ENCODE measurements around the gene NDRG2. TPM values are rescaled to one million over a fixed set of nuclear protein-coding genes. Genes with fewer than 3 reads are reported as not detected.

The NDRG2 gene
- total and polyA plus RNA-seq, 8 donors: 61.3 to 418 (median 107) TPM

DNA sequence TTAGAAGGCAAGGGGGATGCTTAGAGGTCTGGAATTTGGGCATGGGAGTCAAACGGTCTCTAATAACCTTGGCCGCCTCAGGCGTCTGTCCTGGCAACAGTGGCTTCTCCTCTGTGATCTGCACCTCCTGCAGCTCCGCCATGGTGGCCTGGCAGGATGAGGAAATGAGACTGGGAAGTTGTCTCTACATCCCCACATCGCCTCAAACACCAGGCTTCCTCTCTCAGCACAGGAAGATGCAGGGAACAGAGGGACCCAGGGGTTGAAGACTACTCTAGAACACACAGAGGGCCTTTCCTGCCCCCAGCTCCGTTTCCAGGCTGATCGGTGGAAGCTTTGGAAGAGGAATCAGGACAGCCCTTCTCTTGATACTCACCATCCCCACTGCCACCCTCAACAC is 1.7 kb downstream of the NDRG2 start:
- H3K27ac ChIP-seq: peak overlapping the region in 4 of 5 donors; percentile 82 to 91 (median 88)
- 44 to 68% (median 64%) methylated on average over 7 of the region's 7 CpGs for WGBS, 5 donors
- peak overlapping the region; percentile 83 to 90 (median 86) for H3K4me3 ChIP-seq
- no peaks in the 10 kb centered on the region for H3K9me3 ChIP-seq
- peaks cover 12 to 63% (median 39%) of the 10 kb centered on the region in 4 donors for H3K4me1 ChIP-seq
- DNase-seq: no peak
- TF ChIP-seq POLR2AphosphoS5 (IDR thresholded peaks at IDR 0.05) (no peak), POLR2A (IDR thresholded peaks at IDR 0.05) (no peak), EP300 (IDR thresholded peaks at IDR 0.05) (no peak)
- TF ChIP-seq, protein P1, sequence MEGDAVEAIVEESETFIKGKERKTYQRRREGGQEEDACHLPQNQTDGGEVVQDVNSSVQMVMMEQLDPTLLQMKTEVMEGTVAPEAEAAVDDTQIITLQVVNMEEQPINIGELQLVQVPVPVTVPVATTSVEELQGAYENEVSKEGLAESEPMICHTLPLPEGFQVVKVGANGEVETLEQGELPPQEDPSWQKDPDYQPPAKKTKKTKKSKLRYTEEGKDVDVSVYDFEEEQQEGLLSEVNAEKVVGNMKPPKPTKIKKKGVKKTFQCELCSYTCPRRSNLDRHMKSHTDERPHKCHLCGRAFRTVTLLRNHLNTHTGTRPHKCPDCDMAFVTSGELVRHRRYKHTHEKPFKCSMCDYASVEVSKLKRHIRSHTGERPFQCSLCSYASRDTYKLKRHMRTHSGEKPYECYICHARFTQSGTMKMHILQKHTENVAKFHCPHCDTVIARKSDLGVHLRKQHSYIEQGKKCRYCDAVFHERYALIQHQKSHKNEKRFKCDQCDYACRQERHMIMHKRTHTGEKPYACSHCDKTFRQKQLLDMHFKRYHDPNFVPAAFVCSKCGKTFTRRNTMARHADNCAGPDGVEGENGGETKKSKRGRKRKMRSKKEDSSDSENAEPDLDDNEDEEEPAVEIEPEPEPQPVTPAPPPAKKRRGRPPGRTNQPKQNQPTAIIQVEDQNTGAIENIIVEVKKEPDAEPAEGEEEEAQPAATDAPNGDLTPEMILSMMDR (IDR thresholded peaks at IDR 0.05): no peak
- H3K27me3 ChIP-seq: peaks cover 0 to 14% (median 0%) of the 10 kb centered on the region in 3 donors
- H3K36me3 ChIP-seq: peaks cover 28 to 43% (median 41%) of the 10 kb centered on the region in 4 donors
- intact Hi-C loops (cut with DNase I; ENCODE audit: low total_unique reads): no loop called here

DNA sequence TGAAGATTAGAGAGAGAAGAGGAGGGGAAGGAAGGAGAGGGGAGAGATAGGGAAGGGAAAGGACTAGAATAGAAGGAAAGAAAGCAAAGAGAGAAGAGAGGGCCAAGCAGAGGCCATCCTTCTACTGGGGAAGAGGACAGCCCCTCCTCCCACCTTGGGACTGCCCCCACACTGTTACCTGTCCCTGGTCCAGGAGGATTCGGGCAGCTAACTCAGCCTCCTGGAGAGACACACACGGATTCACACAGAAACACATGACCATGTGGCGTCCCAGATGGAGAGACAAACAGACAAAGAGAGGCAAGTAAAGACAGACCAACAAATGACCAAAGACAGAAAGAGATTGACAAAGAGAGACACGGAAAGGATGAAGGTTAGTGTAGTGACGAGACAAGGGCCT is 2.2 kb downstream of the NDRG2 start:
- DNase-seq: no peak
- Histone ChIP-seq H3K4me3 (peak overlapping the region in 3 of 4 donors; percentile 84 to 90 (median 89)), H3K27me3 (peaks cover 0 to 14% (median 0%) of the 10 kb centered on the region in 3 donors), H3K9me3 (no peaks in the 10 kb centered on the region), H3K36me3 (peaks cover 29 to 48% (median 46%) of the 10 kb centered on the region in 4 donors), H3K4me1 (peaks cover 12 to 63% (median 39%) of the 10 kb centered on the region in 4 donors), H3K27ac (peak overlapping the region in 3 of 5 donors; percentile 86 to 91 (median 91))
- intact Hi-C loops (cut with DNase I; ENCODE audit: low total_unique reads): no loop called here
- TF ChIP-seq EP300 (IDR thresholded peaks at IDR 0.05): no peak
- TF ChIP-seq, protein P1 (IDR thresholded peaks at IDR 0.05): no peak
- no peak for TF ChIP-seq POLR2A (IDR thresholded peaks at IDR 0.05)
- TF ChIP-seq POLR2AphosphoS5 (IDR thresholded peaks at IDR 0.05): no peak
- WGBS, 5 donors: 80 to 84% (median 83%) methylated on average over 5 of the region's 5 CpGs

DNA sequence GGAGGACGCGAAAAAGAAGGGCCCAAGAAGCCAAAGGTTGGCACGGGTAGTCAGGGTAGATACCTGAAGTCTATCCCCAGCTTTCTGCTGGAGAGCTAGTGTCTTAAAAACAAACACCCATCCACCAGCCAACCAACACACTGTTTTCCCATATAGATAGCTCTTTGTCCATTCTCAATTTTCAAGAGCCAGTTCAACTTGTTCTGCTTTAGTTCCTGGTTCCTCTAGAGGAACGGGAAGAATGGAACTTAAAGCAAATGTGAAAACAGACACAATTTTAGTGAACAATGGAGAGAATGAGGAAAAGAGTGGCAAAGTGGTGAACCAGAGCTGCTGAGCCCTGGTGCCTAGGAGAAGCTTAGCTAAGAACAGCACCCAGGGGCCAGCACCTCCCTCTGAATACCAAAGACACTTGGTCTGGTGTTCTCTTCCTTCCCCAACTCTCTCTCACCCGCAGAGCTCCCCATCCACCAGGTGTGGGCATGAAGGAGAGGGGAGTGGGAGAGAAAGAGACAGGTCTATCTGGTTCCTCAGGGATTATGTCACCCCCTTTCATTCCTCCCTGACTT is 3.8 kb downstream of the NDRG2 start:
- TF ChIP-seq EP300 (IDR thresholded peaks at IDR 0.05) (no peak), POLR2AphosphoS5 (IDR thresholded peaks at IDR 0.05) (no peak), POLR2A (IDR thresholded peaks at IDR 0.05) (no peak)
- TF ChIP-seq, protein P1 (IDR thresholded peaks at IDR 0.05): no peak
- peaks cover 0 to 14% (median 0%) of the 10 kb centered on the region in 3 donors for H3K27me3 ChIP-seq
- no peaks in the 10 kb centered on the region for H3K9me3 ChIP-seq
- peaks cover 9 to 54% (median 31%) of the 10 kb centered on the region in 4 donors for H3K4me1 ChIP-seq
- H3K36me3 ChIP-seq: peaks cover 34 to 59% (median 57%) of the 10 kb centered on the region in 4 donors
- no peak for DNase-seq
- WGBS, 5 donors: 71 to 86% (median 74%) methylated on average over 5 of the region's 5 CpGs
- intact Hi-C loops (cut with DNase I; ENCODE audit: low total_unique reads): no loop called here
- peak overlapping the region in 1 of 5 donors; percentile 26 for H3K27ac ChIP-seq
- no peak overlapping the region for H3K4me3 ChIP-seq

DNA sequence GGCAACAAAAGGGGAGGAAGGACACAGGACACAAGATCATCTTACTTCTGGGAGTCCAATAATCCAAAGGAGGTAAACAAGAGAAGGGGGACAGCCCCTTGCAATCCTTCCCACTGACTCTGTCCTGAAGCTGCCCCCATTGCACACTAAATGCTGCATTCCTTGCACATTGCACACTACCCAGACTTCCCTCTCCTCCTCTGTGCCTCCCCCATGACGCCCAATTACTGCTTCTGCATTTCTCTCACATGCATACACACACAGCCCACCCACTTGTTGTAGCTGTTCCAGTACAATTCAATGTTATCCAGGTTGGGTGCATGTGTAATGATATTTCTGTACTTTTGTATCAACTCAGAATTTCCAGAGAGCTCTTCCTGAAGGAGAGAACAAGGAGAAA is 5.5 kb downstream of the NDRG2 start:
- TF ChIP-seq EP300 (IDR thresholded peaks at IDR 0.05) (no peak), POLR2AphosphoS5 (IDR thresholded peaks at IDR 0.05) (no peak), POLR2A (IDR thresholded peaks at IDR 0.05) (no peak)
- TF ChIP-seq, protein P1 (IDR thresholded peaks at IDR 0.05): no peak
- no peaks in the 10 kb centered on the region for H3K27me3 ChIP-seq
- 63 to 88% (median 76%) methylated on average over 1 of the region's 1 CpG for WGBS, 5 donors
- H3K27ac ChIP-seq: no peak overlapping the region
- H3K36me3 ChIP-seq: peaks cover 34 to 59% (median 57%) of the 10 kb centered on the region in 4 donors
- intact Hi-C loops (cut with DNase I; ENCODE audit: low total_unique reads): loop anchor here (10.0 kb wide), 1 partner anchor 65 kb away; no protein-coding TSS in a partner anchor
- peaks cover 0 to 48% (median 20%) of the 10 kb centered on the region in 4 donors for H3K4me1 ChIP-seq
- no peak overlapping the region for H3K4me3 ChIP-seq
- H3K9me3 ChIP-seq: no peaks in the 10 kb centered on the region
- no peak for DNase-seq
